ENCODE results near the gene NRK.

DNA sequence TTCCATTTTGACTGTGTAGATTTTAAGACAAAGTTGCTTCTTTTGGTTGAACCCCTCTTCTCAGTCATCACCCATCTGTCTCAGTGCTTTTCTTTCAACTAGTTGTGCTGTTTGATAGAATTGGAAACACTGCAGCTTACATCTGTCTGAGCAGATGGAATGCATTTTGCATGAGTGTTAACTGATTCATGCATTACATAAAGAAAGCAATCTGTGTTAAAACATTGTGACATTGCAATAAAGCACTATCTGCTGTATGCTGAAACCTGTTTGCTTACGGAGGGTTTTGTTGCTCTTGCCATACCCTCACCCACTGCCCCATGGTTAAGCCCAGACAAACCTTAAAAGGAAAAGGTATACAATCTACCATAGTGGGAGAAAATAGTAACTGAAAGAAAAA is 47.4 kb downstream of the NRK start:
- TF ChIP-seq POLR2A (IDR thresholded peaks at IDR 0.05; ENCODE audit: low read depth, low read length) = no peak
- TF ChIP-seq POLR2AphosphoS5 (IDR thresholded peaks at IDR 0.05; ENCODE audit: low read depth, low read length) = no peak

Data from GM12892 (cell line).